Measurements from ENCODE around the gene HNRNPDL.
A peak's percentile ranks its signal among the peaks of the same experiment; 100 is the strongest.

The HNRNPDL gene

GRCh38 chr4:82430964-82431745 lies 893 bp upstream of the HNRNPDL start:
- H4K8ac ChIP-seq (ENCODE audit: low read depth, low read length): peak overlapping the region; percentile 32
- peak overlapping the region; percentile 46 for H2AFZ ChIP-seq (ENCODE audit: insufficient read depth, low read length, poor library complexity)
- H3K27ac ChIP-seq (ENCODE audit: low read depth, low read length): peak overlapping the region; percentile 13
- H2AK5ac ChIP-seq (ENCODE audit: low read length): no peak overlapping the region
- H4K12ac ChIP-seq (ENCODE audit: low read depth, low read length): no peak overlapping the region
- peak overlapping the region; percentile 6 for H4K91ac ChIP-seq (ENCODE audit: low read depth, low read length)
- H3K23ac ChIP-seq (ENCODE audit: low read length): no peak overlapping the region
- peak overlapping the region; percentile 4 for H3K9ac ChIP-seq (ENCODE audit: low read length)
- no peak overlapping the region for H2BK5ac ChIP-seq (ENCODE audit: low read depth, low read length, poor library complexity)
- H3K36me3 ChIP-seq (ENCODE audit: control insufficient read depth in 1 of 2, insufficient read depth in 2 of 2, low read length in 2 of 2): peaks cover 2 to 8% of the 10 kb centered on the region in 2 experiments
- WGBS (ENCODE audit: extremely low coverage, insufficient coverage, insufficient read length): no CpG with 5 or more reads among the region's 33 CpGs
- H2BK120ac ChIP-seq (ENCODE audit: insufficient read depth, low read length, poor library complexity): no peak overlapping the region
- peak overlapping the region; percentile 57 for H3K4ac ChIP-seq (ENCODE audit: low read depth, low read length)
- H3K4me1 ChIP-seq (ENCODE audit: control insufficient read depth in 1 of 2, insufficient read depth in 2 of 2, low read length in 2 of 2): peaks cover 0 to 3% of the 10 kb centered on the region in 2 experiments
- H3K27me3 ChIP-seq (ENCODE audit: insufficient read depth, low read length): no peaks in the 10 kb centered on the region
- H3K4me2 ChIP-seq (ENCODE audit: low read length): peak overlapping the region; percentile 59
- H3K4me3 ChIP-seq (ENCODE audit: low read depth, low read length): peak overlapping the region; percentile 87
- peaks cover 22% of the 10 kb centered on the region for H3K79me2 ChIP-seq (ENCODE audit: control insufficient read depth, insufficient read depth, low read length, poor library complexity)
- H3K9me3 ChIP-seq (ENCODE audit: insufficient read depth, low read depth, low read length): no peaks in the 10 kb centered on the region
- peak in 1 of 2 donors; percentile 54 for DNase-seq
- no peak overlapping the region for H2BK12ac ChIP-seq (ENCODE audit: low read length)
- peak overlapping the region; percentile 21 for H3K18ac ChIP-seq (ENCODE audit: low read length)
- H3K14ac ChIP-seq (ENCODE audit: low read length): peak overlapping the region; percentile 22
- peaks cover 16% of the 10 kb centered on the region for H3K79me1 ChIP-seq (ENCODE audit: low read length)

DNA sequence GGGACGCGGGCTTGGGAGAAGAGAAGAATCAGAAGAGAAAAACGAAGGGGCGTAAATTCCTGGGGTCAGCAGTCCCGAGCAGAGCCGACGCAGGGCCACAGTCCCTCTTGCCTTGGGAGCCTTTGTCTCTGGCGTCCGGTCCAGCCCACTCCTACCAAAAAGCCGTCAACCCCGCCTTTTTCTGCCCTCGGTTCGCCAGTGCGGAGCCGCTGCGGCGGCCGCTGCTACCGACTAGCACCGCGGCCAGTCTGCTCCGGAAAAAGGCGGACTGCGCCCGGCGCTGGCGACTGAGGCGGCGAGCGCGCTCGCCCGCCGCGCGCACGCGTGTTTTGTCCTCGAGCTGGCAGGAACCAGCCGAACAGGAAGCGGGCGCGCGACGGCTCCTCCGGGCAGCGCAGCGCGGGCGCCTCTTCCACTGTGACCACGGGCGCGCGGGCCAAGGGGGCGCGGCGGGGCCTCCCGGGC lies 502 bp downstream of the HNRNPDL start:
- no peak for DNase-seq
- Histone ChIP-seq H3K4ac (ENCODE audit: low read depth, low read length) (peak overlapping the region; percentile 96), H3K14ac (ENCODE audit: low read length) (peak overlapping the region; percentile 96)

GRCh38 chr4:82428969-82429727 lies 1.1 kb downstream of the HNRNPDL start:
- H3K18ac ChIP-seq (ENCODE audit: low read length): peak overlapping the region; percentile 93
- no peak overlapping the region for H3K23ac ChIP-seq (ENCODE audit: low read length)
- H2AFZ ChIP-seq (ENCODE audit: insufficient read depth, low read length, poor library complexity): peak overlapping the region; percentile 69
- peak overlapping the region; percentile 97 for H3K4me3 ChIP-seq (ENCODE audit: low read depth, low read length)
- no peak overlapping the region for H2BK12ac ChIP-seq (ENCODE audit: low read length)
- H3K79me2 ChIP-seq (ENCODE audit: control insufficient read depth, insufficient read depth, low read length, poor library complexity): peaks cover 22% of the 10 kb centered on the region
- H3K79me1 ChIP-seq (ENCODE audit: low read length): peaks cover 16% of the 10 kb centered on the region
- H3K9ac ChIP-seq (ENCODE audit: low read length): peak overlapping the region; percentile 98
- no CpG with 5 or more reads among the region's 83 CpGs for WGBS (ENCODE audit: extremely low coverage, insufficient coverage, insufficient read length)
- H3K14ac ChIP-seq (ENCODE audit: low read length): peak overlapping the region; percentile 96
- H3K27ac ChIP-seq (ENCODE audit: low read depth, low read length): peak overlapping the region; percentile 89
- peak overlapping the region; percentile 99 for H4K91ac ChIP-seq (ENCODE audit: low read depth, low read length)
- peak overlapping the region; percentile 61 for H3K4me2 ChIP-seq (ENCODE audit: low read length)
- H3K4me1 ChIP-seq (ENCODE audit: control insufficient read depth in 1 of 2, insufficient read depth in 2 of 2, low read length in 2 of 2): peaks cover 0 to 3% of the 10 kb centered on the region in 2 experiments
- DNase-seq: peak; percentile 92 to 98
- H3K36me3 ChIP-seq (ENCODE audit: control insufficient read depth in 1 of 2, insufficient read depth in 2 of 2, low read length in 2 of 2): peaks cover 6 to 8% of the 10 kb centered on the region in 2 experiments
- peak overlapping the region; percentile 89 for H2AK5ac ChIP-seq (ENCODE audit: low read length)
- H4K12ac ChIP-seq (ENCODE audit: low read depth, low read length): peak overlapping the region; percentile 95
- peak overlapping the region; percentile 96 for H2BK5ac ChIP-seq (ENCODE audit: low read depth, low read length, poor library complexity)
- H3K27me3 ChIP-seq (ENCODE audit: insufficient read depth, low read length): no peaks in the 10 kb centered on the region
- H2BK120ac ChIP-seq (ENCODE audit: insufficient read depth, low read length, poor library complexity): peak overlapping the region; percentile 98
- H4K8ac ChIP-seq (ENCODE audit: low read depth, low read length): peak overlapping the region; percentile 96
- no peaks in the 10 kb centered on the region for H3K9me3 ChIP-seq (ENCODE audit: insufficient read depth, low read depth, low read length)
- H3K4ac ChIP-seq (ENCODE audit: low read depth, low read length): peak overlapping the region; percentile 96

More for the DNA sequence above, 502 bp downstream of the HNRNPDL start:
- Histone ChIP-seq H3K4me2 (ENCODE audit: low read length) (peak overlapping the region; percentile 59), H4K12ac (ENCODE audit: low read depth, low read length) (peak overlapping the region; percentile 95), H3K9ac (ENCODE audit: low read length) (peak overlapping the region; percentile 92), H2BK12ac (ENCODE audit: low read length) (peak overlapping the region; percentile 17), H2BK120ac (ENCODE audit: insufficient read depth, low read length, poor library complexity) (peak overlapping the region; percentile 98), H3K9me3 (ENCODE audit: insufficient read depth, low read depth, low read length) (no peaks in the 10 kb centered on the region), H3K79me2 (ENCODE audit: control insufficient read depth, insufficient read depth, low read length, poor library complexity) (peaks cover 22% of the 10 kb centered on the region), H3K27me3 (ENCODE audit: insufficient read depth, low read length) (no peaks in the 10 kb centered on the region), H3K4me3 (ENCODE audit: low read depth, low read length) (peak overlapping the region; percentile 87), H3K27ac (ENCODE audit: low read depth, low read length) (peak overlapping the region; percentile 89), H4K91ac (ENCODE audit: low read depth, low read length) (peak overlapping the region; percentile 99), H3K4me1 (ENCODE audit: control insufficient read depth in 1 of 2, insufficient read depth in 2 of 2, low read length in 2 of 2) (peaks cover 0 to 3% of the 10 kb centered on the region in 2 experiments), H2AK5ac (ENCODE audit: low read length) (peak overlapping the region; percentile 89), H2BK5ac (ENCODE audit: low read depth, low read length, poor library complexity) (peak overlapping the region; percentile 96), H3K18ac (ENCODE audit: low read length) (peak overlapping the region; percentile 93), H3K36me3 (ENCODE audit: control insufficient read depth in 1 of 2, insufficient read depth in 2 of 2, low read length in 2 of 2) (peaks cover 6 to 8% of the 10 kb centered on the region in 2 experiments), H3K23ac (ENCODE audit: low read length) (peak overlapping the region; percentile 65), H3K79me1 (ENCODE audit: low read length) (peaks cover 16% of the 10 kb centered on the region), H2AFZ (ENCODE audit: insufficient read depth, low read length, poor library complexity) (peak overlapping the region; percentile 69), H4K8ac (ENCODE audit: low read depth, low read length) (peak overlapping the region; percentile 96)
- WGBS (ENCODE audit: extremely low coverage, insufficient coverage, insufficient read length): no CpG with 5 or more reads among the region's 58 CpGs

DNA sequence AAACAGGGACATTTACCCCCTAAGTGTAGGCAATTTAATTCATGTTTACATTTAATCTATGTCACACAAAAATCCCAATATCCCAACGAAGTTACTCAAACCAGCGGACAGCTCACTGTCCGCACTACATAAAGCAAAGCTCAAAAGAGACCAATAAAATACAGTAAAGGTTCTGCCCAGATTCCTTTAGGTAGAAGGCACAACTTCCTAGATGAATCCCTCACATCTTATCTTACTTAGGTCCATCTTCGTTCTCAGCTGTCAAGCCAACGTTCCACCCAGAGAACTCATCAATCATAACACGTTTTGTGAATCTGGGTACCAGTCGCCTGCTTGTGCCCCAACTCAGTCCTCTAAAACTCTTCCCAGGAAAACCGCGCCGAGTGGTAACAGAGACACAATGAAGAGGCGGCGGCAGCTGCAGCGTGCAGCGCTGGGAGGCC lies 1.7 kb downstream of the HNRNPDL start:
- Histone ChIP-seq H3K23ac (ENCODE audit: low read length) (no peak overlapping the region), H4K8ac (ENCODE audit: low read depth, low read length) (no peak overlapping the region)
- no CpG with 5 or more reads among the region's 14 CpGs for WGBS (ENCODE audit: extremely low coverage, insufficient coverage, insufficient read length)

More for the DNA sequence above, 1.7 kb downstream of the HNRNPDL start:
- Histone ChIP-seq H2AK5ac (ENCODE audit: low read length) (no peak overlapping the region), H3K9me3 (ENCODE audit: insufficient read depth, low read depth, low read length) (no peaks in the 10 kb centered on the region), H3K4me3 (ENCODE audit: low read depth, low read length) (peak overlapping the region; percentile 97), H2AFZ (ENCODE audit: insufficient read depth, low read length, poor library complexity) (no peak overlapping the region), H4K12ac (ENCODE audit: low read depth, low read length) (no peak overlapping the region), H2BK120ac (ENCODE audit: insufficient read depth, low read length, poor library complexity) (no peak overlapping the region), H3K4ac (ENCODE audit: low read depth, low read length) (peak overlapping the region; percentile 87), H3K4me1 (ENCODE audit: control insufficient read depth in 1 of 2, insufficient read depth in 2 of 2, low read length in 2 of 2) (peaks cover 0 to 3% of the 10 kb centered on the region in 2 experiments), H3K9ac (ENCODE audit: low read length) (peak overlapping the region; percentile 9), H2BK12ac (ENCODE audit: low read length) (no peak overlapping the region), H3K36me3 (ENCODE audit: control insufficient read depth in 1 of 2, insufficient read depth in 2 of 2, low read length in 2 of 2) (peaks cover 6 to 8% of the 10 kb centered on the region in 2 experiments), H3K27ac (ENCODE audit: low read depth, low read length) (no peak overlapping the region), H3K4me2 (ENCODE audit: low read length) (peak overlapping the region; percentile 61), H3K79me1 (ENCODE audit: low read length) (peaks cover 16% of the 10 kb centered on the region), H4K91ac (ENCODE audit: low read depth, low read length) (no peak overlapping the region), H3K18ac (ENCODE audit: low read length) (no peak overlapping the region), H3K79me2 (ENCODE audit: control insufficient read depth, insufficient read depth, low read length, poor library complexity) (peaks cover 22% of the 10 kb centered on the region), H3K14ac (ENCODE audit: low read length) (no peak overlapping the region), H2BK5ac (ENCODE audit: low read depth, low read length, poor library complexity) (no peak overlapping the region), H3K27me3 (ENCODE audit: insufficient read depth, low read length) (no peaks in the 10 kb centered on the region)
- DNase-seq: no peak

Data from trophoblast cell (in vitro differentiated cells and primary cell).